ENCODE measurements around the gene SOCS7. TPM values are rescaled to one million over a fixed set of nuclear protein-coding genes. Genes with fewer than 3 reads are reported as not detected.

Gene SOCS7
- total RNA-seq, 4 donors from 2014 or later: 3.0 to 20.1 (median 15.2) TPM

GRCh38 chr17:38400286-38400685 lies 48.6 kb downstream of the SOCS7 start:
- Histone ChIP-seq H3K27ac (no peak overlapping the region), H3K4me3 (no peak overlapping the region), H3K27me3 (no peaks in the 10 kb centered on the region), H3K36me3 (peaks cover 0 to 20% (median 8%) of the 10 kb centered on the region in 4 donors), H3K4me1 (peaks cover 0 to 3% (median 0%) of the 10 kb centered on the region in 4 donors), H3K9me3 (no peaks in the 10 kb centered on the region)
- in situ Hi-C loops (cut with MboI; ENCODE audit: low pct_ligation_motif_present in 1 of 4, low pct_unique_long_range_greater_than_20kb in 1 of 4, low sequenced_read_pairs in 3 of 4) (no loop called here), intact Hi-C loops (cut with DNase I; ENCODE audit: low total_unique reads) (no loop called here)
- no peak for DNase-seq
- 90% methylated on average over 6 of the region's 6 CpGs; no CpG with 5 or more reads in 1 of the 2 donors for WGBS, 2 donors (ENCODE audit: low coverage in 1 of 2)
- no peak for TF ChIP-seq EP300 (IDR thresholded peaks at IDR 0.05; ENCODE audit: low read depth)
- no peak for TF ChIP-seq POLR2A (IDR thresholded peaks at IDR 0.05)
- TF ChIP-seq, protein P1, sequence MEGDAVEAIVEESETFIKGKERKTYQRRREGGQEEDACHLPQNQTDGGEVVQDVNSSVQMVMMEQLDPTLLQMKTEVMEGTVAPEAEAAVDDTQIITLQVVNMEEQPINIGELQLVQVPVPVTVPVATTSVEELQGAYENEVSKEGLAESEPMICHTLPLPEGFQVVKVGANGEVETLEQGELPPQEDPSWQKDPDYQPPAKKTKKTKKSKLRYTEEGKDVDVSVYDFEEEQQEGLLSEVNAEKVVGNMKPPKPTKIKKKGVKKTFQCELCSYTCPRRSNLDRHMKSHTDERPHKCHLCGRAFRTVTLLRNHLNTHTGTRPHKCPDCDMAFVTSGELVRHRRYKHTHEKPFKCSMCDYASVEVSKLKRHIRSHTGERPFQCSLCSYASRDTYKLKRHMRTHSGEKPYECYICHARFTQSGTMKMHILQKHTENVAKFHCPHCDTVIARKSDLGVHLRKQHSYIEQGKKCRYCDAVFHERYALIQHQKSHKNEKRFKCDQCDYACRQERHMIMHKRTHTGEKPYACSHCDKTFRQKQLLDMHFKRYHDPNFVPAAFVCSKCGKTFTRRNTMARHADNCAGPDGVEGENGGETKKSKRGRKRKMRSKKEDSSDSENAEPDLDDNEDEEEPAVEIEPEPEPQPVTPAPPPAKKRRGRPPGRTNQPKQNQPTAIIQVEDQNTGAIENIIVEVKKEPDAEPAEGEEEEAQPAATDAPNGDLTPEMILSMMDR (IDR thresholded peaks at IDR 0.05): no peak
- no peak for TF ChIP-seq POLR2AphosphoS5 (IDR thresholded peaks at IDR 0.05)

GRCh38 chr17:38401459-38401858 lies 49.8 kb downstream of the SOCS7 start:
- intact Hi-C loops (cut with DNase I; ENCODE audit: low total_unique reads): no loop called here
- peaks cover 0 to 3% (median 0%) of the 10 kb centered on the region in 4 donors for H3K4me1 ChIP-seq
- H3K9me3 ChIP-seq: no peaks in the 10 kb centered on the region
- peaks cover 0 to 13% (median 3%) of the 10 kb centered on the region in 4 donors for H3K36me3 ChIP-seq
- TF ChIP-seq POLR2A (IDR thresholded peaks at IDR 0.05): no peak
- no peak overlapping the region for H3K4me3 ChIP-seq
- 86 to 89% methylated on average over 3 to 4 of the region's 4 CpGs for WGBS, 2 donors (ENCODE audit: low coverage in 1 of 2)
- no peak overlapping the region for H3K27ac ChIP-seq
- no peak for DNase-seq
- H3K27me3 ChIP-seq: no peaks in the 10 kb centered on the region
- in situ Hi-C loops (cut with MboI; ENCODE audit: low pct_ligation_motif_present in 1 of 4, low pct_unique_long_range_greater_than_20kb in 1 of 4, low sequenced_read_pairs in 3 of 4): no loop called here

- Histone ChIP-seq H3K9me3 (no peaks in the 10 kb centered on the region), H3K4me1 (peaks cover 0 to 3% (median 0%) of the 10 kb centered on the region in 4 donors), H3K27me3 (no peaks in the 10 kb centered on the region), H3K4me3 (no peak overlapping the region), H3K36me3 (peaks cover 0 to 7% (median 0%) of the 10 kb centered on the region in 4 donors), H3K27ac (no peak overlapping the region)
- 84% methylated on average over 5 of the region's 5 CpGs; no CpG with 5 or more reads in 1 of the 2 donors for WGBS, 2 donors (ENCODE audit: low coverage in 1 of 2)
- intact Hi-C loops (cut with DNase I; ENCODE audit: low total_unique reads) (no loop called here), in situ Hi-C loops (cut with MboI; ENCODE audit: low pct_ligation_motif_present in 1 of 4, low pct_unique_long_range_greater_than_20kb in 1 of 4, low sequenced_read_pairs in 3 of 4) (no loop called here)
- no peak for TF ChIP-seq EP300 (IDR thresholded peaks at IDR 0.05; ENCODE audit: low read depth)
- TF ChIP-seq POLR2AphosphoS5 (IDR thresholded peaks at IDR 0.05): no peak
- TF ChIP-seq POLR2A (IDR thresholded peaks at IDR 0.05): no peak
- TF ChIP-seq, protein P1 (IDR thresholded peaks at IDR 0.05): no peak
- no peak for DNase-seq
Observed at GRCh38 chr17:38402897-38403296, 51.3 kb downstream of the SOCS7 start.

GRCh38 chr17:38403491-38403890 lies 51.8 kb downstream of the SOCS7 start:
- H3K27me3 ChIP-seq: no peaks in the 10 kb centered on the region
- no peak for DNase-seq
- WGBS, 2 donors (ENCODE audit: low coverage in 1 of 2): 60 to 67% methylated on average over 1 to 4 of the region's 4 CpGs
- H3K36me3 ChIP-seq: peaks cover 0 to 7% (median 0%) of the 10 kb centered on the region in 4 donors
- no peak for TF ChIP-seq EP300 (IDR thresholded peaks at IDR 0.05; ENCODE audit: low read depth)
- intact Hi-C loops (cut with DNase I; ENCODE audit: low total_unique reads) (no loop called here), in situ Hi-C loops (cut with MboI; ENCODE audit: low pct_ligation_motif_present in 1 of 4, low pct_unique_long_range_greater_than_20kb in 1 of 4, low sequenced_read_pairs in 3 of 4) (no loop called here)
- no peak overlapping the region for H3K27ac ChIP-seq
- H3K4me1 ChIP-seq: peaks cover 0 to 3% (median 0%) of the 10 kb centered on the region in 4 donors
- no peak overlapping the region for H3K4me3 ChIP-seq
- H3K9me3 ChIP-seq: no peaks in the 10 kb centered on the region

- Histone ChIP-seq H3K4me1 (peaks cover 0 to 3% (median 0%) of the 10 kb centered on the region in 4 donors), H3K9me3 (no peaks in the 10 kb centered on the region), H3K4me3 (no peak overlapping the region), H3K27ac (no peak overlapping the region), H3K27me3 (no peaks in the 10 kb centered on the region), H3K36me3 (peaks cover 0 to 7% (median 0%) of the 10 kb centered on the region in 4 donors)
- intact Hi-C loops (cut with DNase I; ENCODE audit: low total_unique reads): no loop called here
- 67 to 74% methylated on average over 8 to 16 of the region's 16 CpGs for WGBS, 2 donors (ENCODE audit: low coverage in 1 of 2)
- TF ChIP-seq, protein P1 (IDR thresholded peaks at IDR 0.05): no peak
- no peak for TF ChIP-seq POLR2AphosphoS5 (IDR thresholded peaks at IDR 0.05)
- no peak for TF ChIP-seq POLR2A (IDR thresholded peaks at IDR 0.05)
- DNase-seq: no peak
- in situ Hi-C loops (cut with MboI; ENCODE audit: low pct_ligation_motif_present in 1 of 4, low pct_unique_long_range_greater_than_20kb in 1 of 4, low sequenced_read_pairs in 3 of 4): no loop called here
Observed at GRCh38 chr17:38404174-38404943, 52.7 kb downstream of the SOCS7 start.

Measured in transverse colon (tissue), 4 donors.